Measurements from ENCODE around the gene BTC. TPM values are rescaled to one million over a fixed set of nuclear protein-coding genes. Genes with fewer than 3 reads are reported as not detected.

The BTC gene
- total RNA-seq, 1 donor from 2014 or later = 0.13 TPM

DNA sequence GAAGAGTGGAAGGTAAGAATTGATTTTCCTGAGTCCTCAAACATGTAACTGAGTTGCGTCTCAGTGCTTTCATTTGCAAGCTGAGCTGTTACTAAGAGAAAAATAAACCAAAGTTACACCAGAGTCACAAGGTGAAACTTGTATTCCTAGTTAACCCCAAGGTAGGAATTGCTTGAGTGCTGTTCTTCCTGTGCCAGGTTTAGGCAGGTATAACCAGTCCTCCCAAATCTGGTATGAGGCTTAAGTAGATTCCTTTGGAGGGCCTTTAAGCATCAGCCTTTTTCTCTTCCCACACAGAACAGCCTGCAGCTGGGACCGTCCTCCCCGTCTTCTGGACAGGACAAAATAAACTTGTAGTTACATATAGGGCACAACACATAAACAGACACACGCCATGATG lies 2.3 kb upstream of the BTC start:
- Mint-ChIP-seq H3K4me3 (ENCODE audit: unreplicated experiment) (no peak overlapping the region), H3K36me3 (ENCODE audit: low read depth, unreplicated experiment) (no peaks in the 10 kb centered on the region), H3K27ac (ENCODE audit: unreplicated experiment) (no peak overlapping the region), H3K4me1 (ENCODE audit: unreplicated experiment) (no peaks in the 10 kb centered on the region), H3K9me3 (ENCODE audit: unreplicated experiment) (no peaks in the 10 kb centered on the region), H3K27me3 (ENCODE audit: unreplicated experiment) (peaks cover 13% of the 10 kb centered on the region)
- TF ChIP-seq, protein P1, sequence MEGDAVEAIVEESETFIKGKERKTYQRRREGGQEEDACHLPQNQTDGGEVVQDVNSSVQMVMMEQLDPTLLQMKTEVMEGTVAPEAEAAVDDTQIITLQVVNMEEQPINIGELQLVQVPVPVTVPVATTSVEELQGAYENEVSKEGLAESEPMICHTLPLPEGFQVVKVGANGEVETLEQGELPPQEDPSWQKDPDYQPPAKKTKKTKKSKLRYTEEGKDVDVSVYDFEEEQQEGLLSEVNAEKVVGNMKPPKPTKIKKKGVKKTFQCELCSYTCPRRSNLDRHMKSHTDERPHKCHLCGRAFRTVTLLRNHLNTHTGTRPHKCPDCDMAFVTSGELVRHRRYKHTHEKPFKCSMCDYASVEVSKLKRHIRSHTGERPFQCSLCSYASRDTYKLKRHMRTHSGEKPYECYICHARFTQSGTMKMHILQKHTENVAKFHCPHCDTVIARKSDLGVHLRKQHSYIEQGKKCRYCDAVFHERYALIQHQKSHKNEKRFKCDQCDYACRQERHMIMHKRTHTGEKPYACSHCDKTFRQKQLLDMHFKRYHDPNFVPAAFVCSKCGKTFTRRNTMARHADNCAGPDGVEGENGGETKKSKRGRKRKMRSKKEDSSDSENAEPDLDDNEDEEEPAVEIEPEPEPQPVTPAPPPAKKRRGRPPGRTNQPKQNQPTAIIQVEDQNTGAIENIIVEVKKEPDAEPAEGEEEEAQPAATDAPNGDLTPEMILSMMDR (IDR thresholded peaks at IDR 0.05; ENCODE audit: unreplicated experiment) = no peak
- DNase-seq (ENCODE audit: low spot score) = no peak

DNA sequence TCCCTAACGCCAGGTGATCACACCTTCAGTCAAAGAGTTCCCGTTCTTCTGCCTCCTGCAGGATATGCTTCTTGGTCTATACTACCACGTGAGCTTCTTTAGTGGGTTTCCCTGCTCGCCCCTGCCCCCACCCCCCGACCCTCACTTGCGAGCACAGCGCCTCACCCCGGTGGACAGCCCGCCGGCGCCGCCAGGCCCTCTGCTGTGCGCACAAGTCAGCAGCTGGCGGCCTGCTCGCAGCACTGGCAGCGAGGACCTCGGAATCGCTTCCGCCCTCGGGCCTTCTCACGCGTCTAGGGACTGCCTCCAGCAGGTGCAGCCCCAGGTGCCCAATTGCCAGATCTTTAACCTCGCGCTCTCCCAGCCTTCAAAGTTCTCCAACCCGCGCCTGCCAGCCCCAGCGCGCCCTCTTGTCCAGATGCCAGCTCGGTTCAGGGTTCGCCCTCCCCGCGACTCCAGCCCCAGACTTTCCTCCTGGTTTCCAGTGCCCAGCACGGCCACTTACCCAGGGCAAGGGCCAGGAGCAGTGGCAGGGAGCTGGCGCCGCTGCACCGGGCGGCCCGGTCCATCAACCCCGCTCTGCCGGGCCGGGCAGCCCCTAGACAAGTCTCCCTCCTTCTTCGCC lies 454 bp downstream of the BTC start:
- TF ChIP-seq, protein P1 (IDR thresholded peaks at IDR 0.05; ENCODE audit: unreplicated experiment) = no peak
- no peaks in the 10 kb centered on the region for H3K36me3 Mint-ChIP-seq (ENCODE audit: low read depth, unreplicated experiment)
- no peak overlapping the region for H3K27ac Mint-ChIP-seq (ENCODE audit: unreplicated experiment)
- peak; percentile 65 for DNase-seq (ENCODE audit: low spot score)
- no peaks in the 10 kb centered on the region for H3K9me3 Mint-ChIP-seq (ENCODE audit: unreplicated experiment)
- H3K4me1 Mint-ChIP-seq (ENCODE audit: unreplicated experiment) = no peaks in the 10 kb centered on the region
- peak overlapping the region; percentile 88 for H3K4me3 Mint-ChIP-seq (ENCODE audit: unreplicated experiment)
- peaks cover 13% of the 10 kb centered on the region for H3K27me3 Mint-ChIP-seq (ENCODE audit: unreplicated experiment)

DNA sequence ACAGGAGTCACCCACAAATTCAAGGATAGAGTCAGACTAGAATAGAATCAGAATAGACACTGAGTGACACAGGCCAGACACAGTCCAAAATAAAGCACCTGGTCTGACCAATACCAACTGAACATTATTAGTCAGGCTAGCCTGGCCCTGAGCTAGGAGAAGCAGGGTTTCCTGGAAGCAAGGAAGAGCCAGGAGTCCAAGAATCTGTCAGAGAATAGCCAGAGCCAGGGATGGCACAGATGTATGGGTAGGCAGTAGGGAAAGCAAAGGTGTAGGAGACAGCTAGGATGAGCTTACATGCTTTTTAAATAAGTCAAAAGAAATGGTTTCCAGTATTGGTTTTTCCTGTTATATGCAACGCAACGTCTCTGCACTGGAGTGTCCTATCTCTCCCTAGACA lies 3.7 kb downstream of the BTC start:
- Mint-ChIP-seq H3K9me3 (ENCODE audit: unreplicated experiment) (no peaks in the 10 kb centered on the region), H3K4me3 (ENCODE audit: unreplicated experiment) (no peak overlapping the region), H3K36me3 (ENCODE audit: low read depth, unreplicated experiment) (no peaks in the 10 kb centered on the region), H3K4me1 (ENCODE audit: unreplicated experiment) (no peaks in the 10 kb centered on the region), H3K27me3 (ENCODE audit: unreplicated experiment) (peaks cover 13% of the 10 kb centered on the region), H3K27ac (ENCODE audit: unreplicated experiment) (no peak overlapping the region)
- no peak for DNase-seq (ENCODE audit: low spot score)
- TF ChIP-seq, protein P1 (IDR thresholded peaks at IDR 0.05; ENCODE audit: unreplicated experiment) = no peak

DNA sequence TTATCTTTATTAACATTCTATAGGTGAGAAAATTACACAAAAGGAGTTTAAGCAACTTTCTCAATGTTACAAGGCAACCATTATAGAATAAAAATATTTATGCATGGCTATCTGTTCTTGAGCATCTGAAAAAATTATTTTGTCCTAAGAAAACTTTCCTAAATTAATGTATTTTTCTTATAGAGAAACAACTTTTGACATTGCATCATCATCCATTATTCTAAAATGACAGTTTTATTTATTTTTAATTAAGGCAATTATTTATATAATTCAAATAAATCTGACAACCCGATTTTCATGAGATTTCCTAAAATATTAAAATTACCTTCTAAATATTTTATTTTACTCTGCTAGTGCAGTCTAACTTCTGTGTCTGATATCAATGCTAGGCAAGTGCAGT lies 4.8 kb downstream of the BTC start:
- TF ChIP-seq, protein P1 (IDR thresholded peaks at IDR 0.05; ENCODE audit: unreplicated experiment) = no peak

DNA sequence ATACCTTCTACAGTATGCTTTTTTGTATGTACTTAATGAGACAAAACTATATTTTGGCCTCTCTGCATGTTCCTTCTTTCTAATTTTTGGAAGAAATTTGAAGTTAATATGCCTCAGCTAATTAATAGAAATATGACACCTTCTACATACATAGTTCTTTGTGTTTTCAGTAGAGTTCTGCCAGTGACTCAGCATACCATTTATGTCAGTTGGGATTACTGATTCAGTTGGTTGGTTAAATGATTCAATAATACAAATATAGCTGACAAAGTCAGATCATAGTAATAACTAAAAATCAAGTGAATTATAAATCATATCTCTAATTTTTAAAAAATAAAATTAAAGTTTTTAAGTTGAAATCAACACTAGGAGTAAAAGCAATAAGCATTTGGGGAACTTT lies 16.8 kb downstream of the BTC start:
- Mint-ChIP-seq H3K27me3 (ENCODE audit: unreplicated experiment) (peaks cover 3% of the 10 kb centered on the region), H3K27ac (ENCODE audit: unreplicated experiment) (no peak overlapping the region), H3K4me1 (ENCODE audit: unreplicated experiment) (no peaks in the 10 kb centered on the region), H3K36me3 (ENCODE audit: low read depth, unreplicated experiment) (no peaks in the 10 kb centered on the region), H3K4me3 (ENCODE audit: unreplicated experiment) (no peak overlapping the region), H3K9me3 (ENCODE audit: unreplicated experiment) (no peaks in the 10 kb centered on the region)
- TF ChIP-seq, protein P1 (IDR thresholded peaks at IDR 0.05; ENCODE audit: unreplicated experiment) = no peak
- no peak for DNase-seq (ENCODE audit: low spot score)

More for the DNA sequence above, 4.8 kb downstream of the BTC start:
- Mint-ChIP-seq H3K4me1 (ENCODE audit: unreplicated experiment) (no peaks in the 10 kb centered on the region), H3K36me3 (ENCODE audit: low read depth, unreplicated experiment) (no peaks in the 10 kb centered on the region), H3K9me3 (ENCODE audit: unreplicated experiment) (no peaks in the 10 kb centered on the region), H3K27me3 (ENCODE audit: unreplicated experiment) (peaks cover 13% of the 10 kb centered on the region), H3K27ac (ENCODE audit: unreplicated experiment) (no peak overlapping the region), H3K4me3 (ENCODE audit: unreplicated experiment) (no peak overlapping the region)
- DNase-seq (ENCODE audit: low spot score) = no peak
